ENCODE measurements around the gene DNAH7.

GRCh38 chr2:195909926-195910325 lies 158.7 kb downstream of the DNAH7 start:
- TF ChIP-seq POLR2AphosphoS5 (IDR thresholded peaks at IDR 0.05) (no peak), CTCF (IDR thresholded peaks at IDR 0.05 in 8 of 11, conservative IDR thresholded peaks at IDR 0.05 in 3 of 11) (no peak)

Data from spleen (tissue), 7 donors.